ENCODE measurements around the gene TBC1D9B. TPM values are rescaled to one million over a fixed set of nuclear protein-coding genes. Genes with fewer than 3 reads are reported as not detected.

The TBC1D9B gene
- total RNA-seq, 4 donors from 2014 or later: 97.5 to 177 (median 116) TPM

DNA sequence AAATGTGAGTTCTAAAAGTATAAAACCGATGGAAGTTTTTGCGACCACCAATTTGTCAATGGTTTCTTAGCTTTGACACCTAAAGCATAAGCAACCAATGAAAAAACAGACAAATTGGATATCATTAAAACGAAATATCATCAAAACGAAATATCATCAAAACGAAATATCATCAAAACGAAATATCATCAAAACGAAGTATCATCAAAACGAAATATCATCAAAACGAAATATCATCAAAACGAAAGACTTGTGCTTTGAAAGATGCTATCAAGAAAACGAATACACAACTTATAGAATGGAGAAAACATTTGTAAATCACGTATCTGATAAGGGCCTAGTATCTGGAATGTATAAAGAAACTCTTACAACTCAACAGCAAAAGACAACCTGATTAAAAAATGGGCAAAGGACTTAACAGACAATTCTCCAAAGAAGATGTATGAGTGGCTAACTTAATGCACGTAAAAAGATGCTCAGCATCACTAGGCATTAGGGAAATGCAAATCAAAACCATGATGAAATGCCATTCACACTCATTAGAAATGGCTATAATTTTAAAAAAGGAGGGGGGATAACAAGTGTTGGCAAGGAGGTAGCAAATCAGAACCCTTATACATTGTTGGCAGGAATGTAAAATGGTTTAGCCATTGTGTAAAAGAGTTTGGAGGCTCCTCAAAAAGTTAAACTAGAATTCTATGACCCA is 29.4 kb upstream of the TBC1D9B start:
- H3K4me3 ChIP-seq: no peak overlapping the region
- H3K36me3 ChIP-seq: no peaks in the 10 kb centered on the region
- no peaks in the 10 kb centered on the region for H3K27me3 ChIP-seq
- TF ChIP-seq POLR2AphosphoS5 (IDR thresholded peaks at IDR 0.05) (no peak), POLR2A (IDR thresholded peaks at IDR 0.05) (no peak), EP300 (IDR thresholded peaks at IDR 0.05) (no peak)
- TF ChIP-seq, protein P1, sequence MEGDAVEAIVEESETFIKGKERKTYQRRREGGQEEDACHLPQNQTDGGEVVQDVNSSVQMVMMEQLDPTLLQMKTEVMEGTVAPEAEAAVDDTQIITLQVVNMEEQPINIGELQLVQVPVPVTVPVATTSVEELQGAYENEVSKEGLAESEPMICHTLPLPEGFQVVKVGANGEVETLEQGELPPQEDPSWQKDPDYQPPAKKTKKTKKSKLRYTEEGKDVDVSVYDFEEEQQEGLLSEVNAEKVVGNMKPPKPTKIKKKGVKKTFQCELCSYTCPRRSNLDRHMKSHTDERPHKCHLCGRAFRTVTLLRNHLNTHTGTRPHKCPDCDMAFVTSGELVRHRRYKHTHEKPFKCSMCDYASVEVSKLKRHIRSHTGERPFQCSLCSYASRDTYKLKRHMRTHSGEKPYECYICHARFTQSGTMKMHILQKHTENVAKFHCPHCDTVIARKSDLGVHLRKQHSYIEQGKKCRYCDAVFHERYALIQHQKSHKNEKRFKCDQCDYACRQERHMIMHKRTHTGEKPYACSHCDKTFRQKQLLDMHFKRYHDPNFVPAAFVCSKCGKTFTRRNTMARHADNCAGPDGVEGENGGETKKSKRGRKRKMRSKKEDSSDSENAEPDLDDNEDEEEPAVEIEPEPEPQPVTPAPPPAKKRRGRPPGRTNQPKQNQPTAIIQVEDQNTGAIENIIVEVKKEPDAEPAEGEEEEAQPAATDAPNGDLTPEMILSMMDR (IDR thresholded peaks at IDR 0.05): no peak
- no peaks in the 10 kb centered on the region for H3K4me1 ChIP-seq
- no peak for DNase-seq (ENCODE audit: low spot score in 2 of 2)
- WGBS: 89% methylated on average over 13 of the region's 13 CpGs
- no peaks in the 10 kb centered on the region for H3K9me3 ChIP-seq
- H3K27ac ChIP-seq: no peak overlapping the region

DNA sequence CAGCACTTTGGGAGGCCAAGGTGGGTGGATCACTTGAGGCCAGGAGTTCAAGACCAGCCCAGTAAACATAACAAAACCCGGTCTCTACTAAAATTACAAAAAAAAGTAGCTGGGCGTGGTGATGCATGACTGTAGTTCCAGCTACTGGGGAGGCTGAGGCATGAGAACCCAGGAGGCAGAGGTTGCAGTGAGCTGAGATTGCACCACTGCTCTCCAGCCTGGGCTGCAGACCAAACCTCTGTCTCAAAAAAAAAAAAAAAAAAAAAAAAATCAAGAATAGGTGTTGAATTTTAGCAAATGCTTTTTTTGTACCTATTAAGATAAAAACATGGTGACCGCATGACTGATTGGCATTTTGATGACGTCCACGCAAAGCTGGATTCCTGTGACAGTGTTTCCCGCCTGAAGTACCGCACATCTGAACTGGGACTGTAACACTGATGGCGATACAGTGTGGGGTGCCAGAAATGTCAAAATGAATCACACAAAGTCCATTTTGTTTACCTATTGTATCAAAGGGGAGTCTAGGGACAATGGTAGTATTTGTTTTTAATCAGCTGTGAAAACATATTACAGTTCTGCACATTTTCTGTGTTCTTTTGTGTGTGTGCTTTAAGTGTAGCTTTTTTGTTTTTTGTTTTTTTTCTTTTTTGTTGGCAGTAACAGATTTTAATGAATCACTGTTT is 23.2 kb upstream of the TBC1D9B start:
- Histone ChIP-seq H3K9me3 (no peaks in the 10 kb centered on the region), H3K27ac (no peak overlapping the region), H3K4me3 (no peak overlapping the region), H3K27me3 (no peaks in the 10 kb centered on the region), H3K36me3 (no peaks in the 10 kb centered on the region), H3K4me1 (no peaks in the 10 kb centered on the region)
- TF ChIP-seq, protein P1 (IDR thresholded peaks at IDR 0.05): no peak
- peak in 1 of 2 donors; percentile 18 for DNase-seq (ENCODE audit: low spot score in 2 of 2)
- 95% methylated on average over 8 of the region's 8 CpGs for WGBS

DNA sequence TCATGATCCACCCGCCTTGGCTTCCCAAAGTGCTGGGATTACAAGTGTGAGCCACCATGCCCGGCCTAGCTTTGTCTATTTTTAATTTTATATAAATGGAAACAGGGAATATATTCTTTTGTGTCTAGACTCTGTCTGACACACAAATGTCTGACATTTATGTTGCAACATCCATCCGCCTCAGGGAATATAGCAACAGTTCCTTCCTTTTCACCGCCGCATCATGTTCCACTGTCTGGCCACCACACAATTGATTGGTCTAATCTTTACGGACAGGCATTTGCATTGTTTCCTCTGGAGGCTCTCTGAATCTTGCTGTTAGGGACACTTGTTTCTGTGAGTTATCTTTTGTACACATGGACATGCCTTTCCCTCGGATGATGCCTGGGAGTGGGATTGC is 20.1 kb upstream of the TBC1D9B start:
- TF ChIP-seq POLR2A (IDR thresholded peaks at IDR 0.05) (no peak), POLR2AphosphoS5 (IDR thresholded peaks at IDR 0.05) (no peak), EP300 (IDR thresholded peaks at IDR 0.05) (no peak)
- TF ChIP-seq, protein P1 (IDR thresholded peaks at IDR 0.05): no peak
- Histone ChIP-seq H3K4me3 (no peak overlapping the region), H3K9me3 (no peaks in the 10 kb centered on the region), H3K27ac (no peak overlapping the region), H3K4me1 (no peaks in the 10 kb centered on the region), H3K27me3 (no peaks in the 10 kb centered on the region), H3K36me3 (no peaks in the 10 kb centered on the region)
- peak in 1 of 2 donors; percentile 24 for DNase-seq (ENCODE audit: low spot score in 2 of 2)
- 88% methylated on average over 7 of the region's 7 CpGs for WGBS

DNA sequence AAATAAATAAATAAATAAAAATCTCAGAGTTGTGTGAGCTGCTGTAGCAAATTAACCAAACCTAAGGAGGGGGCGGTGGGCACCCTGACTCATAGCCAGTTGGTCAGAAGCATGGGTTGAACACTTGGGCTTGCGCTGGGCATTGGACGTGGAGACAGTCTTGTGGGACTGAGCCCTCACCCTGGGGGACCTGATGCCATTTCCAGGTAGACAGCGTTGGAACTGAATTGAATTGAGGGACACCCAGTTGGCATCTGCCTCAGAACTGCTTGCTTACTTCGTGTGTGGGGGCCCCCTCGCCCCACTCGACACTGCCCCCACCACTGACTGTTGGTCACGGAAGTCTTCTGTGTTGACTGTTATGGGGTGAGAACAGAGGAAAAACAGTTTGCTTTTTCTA is 19.0 kb upstream of the TBC1D9B start:
- H3K27ac ChIP-seq: no peak overlapping the region
- H3K27me3 ChIP-seq: no peaks in the 10 kb centered on the region
- H3K36me3 ChIP-seq: no peaks in the 10 kb centered on the region
- peak in 1 of 2 donors; percentile 35 for DNase-seq (ENCODE audit: low spot score in 2 of 2)
- no peaks in the 10 kb centered on the region for H3K4me1 ChIP-seq
- no peak overlapping the region for H3K4me3 ChIP-seq
- TF ChIP-seq EP300 (IDR thresholded peaks at IDR 0.05) (no peak), POLR2A (IDR thresholded peaks at IDR 0.05) (no peak), POLR2AphosphoS5 (IDR thresholded peaks at IDR 0.05) (no peak)
- TF ChIP-seq, protein P1 (IDR thresholded peaks at IDR 0.05): no peak
- H3K9me3 ChIP-seq: no peaks in the 10 kb centered on the region
- WGBS: 85% methylated on average over 8 of the region's 8 CpGs

DNA sequence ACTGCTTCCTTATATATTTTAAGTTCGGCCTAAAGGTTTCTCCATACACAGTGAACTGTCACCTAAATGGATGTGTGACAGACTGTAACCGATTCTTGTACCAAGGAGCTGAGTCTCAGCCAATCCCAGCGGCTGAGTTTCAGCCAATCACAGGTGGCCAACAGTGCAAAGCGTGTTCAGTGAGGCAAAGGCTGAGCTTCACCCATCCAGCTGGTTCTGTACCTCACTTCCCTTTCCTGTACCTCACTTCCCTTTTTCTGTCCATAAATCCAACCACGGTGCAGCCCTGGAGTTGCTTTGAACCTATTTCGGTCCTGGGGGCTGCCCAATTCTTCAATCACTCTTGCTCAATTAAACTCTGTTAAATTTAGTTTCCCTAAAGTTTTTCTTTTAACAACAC is 15.7 kb upstream of the TBC1D9B start:
- no peaks in the 10 kb centered on the region for H3K9me3 ChIP-seq
- DNase-seq (ENCODE audit: low spot score in 2 of 2): peak in 1 of 2 donors; percentile 16
- TF ChIP-seq, protein P1 (IDR thresholded peaks at IDR 0.05): no peak
- TF ChIP-seq POLR2AphosphoS5 (IDR thresholded peaks at IDR 0.05): no peak
- no peak for TF ChIP-seq EP300 (IDR thresholded peaks at IDR 0.05)
- TF ChIP-seq POLR2A (IDR thresholded peaks at IDR 0.05): no peak
- no peak overlapping the region for H3K4me3 ChIP-seq
- H3K27ac ChIP-seq: no peak overlapping the region
- no peaks in the 10 kb centered on the region for H3K36me3 ChIP-seq
- no peaks in the 10 kb centered on the region for H3K4me1 ChIP-seq
- H3K27me3 ChIP-seq: no peaks in the 10 kb centered on the region
- WGBS: 90% methylated on average over 6 of the region's 6 CpGs
